Body of pancreas (tissue), 4 donors: Measurements from ENCODE around the gene VIP.

Source experiments
- POLR2A ChIP-seq, 3 donors: fragments of 450-650 bp; IDR thresholded peaks; one replicate each; pipeline ENCODE4 v1.6.1; 2016; ENCODE audit warnings: antibody characterized with exemption in 3 of 3, mild to moderate bottlenecking in 2 of 3
- TF ChIP-seq, protein P1 (sequence below), 7 experiments: fragments of 450-650 bp in 4 of 7; fragments of 200-600 bp in 3 of 7; sonication (generic) in 3 of 7; IDR thresholded peaks; one replicate each; pipeline ENCODE4 v1.5.1; 2016 to 2019; ENCODE audit warnings: antibody characterized with exemption in 7 of 7

DNA sequence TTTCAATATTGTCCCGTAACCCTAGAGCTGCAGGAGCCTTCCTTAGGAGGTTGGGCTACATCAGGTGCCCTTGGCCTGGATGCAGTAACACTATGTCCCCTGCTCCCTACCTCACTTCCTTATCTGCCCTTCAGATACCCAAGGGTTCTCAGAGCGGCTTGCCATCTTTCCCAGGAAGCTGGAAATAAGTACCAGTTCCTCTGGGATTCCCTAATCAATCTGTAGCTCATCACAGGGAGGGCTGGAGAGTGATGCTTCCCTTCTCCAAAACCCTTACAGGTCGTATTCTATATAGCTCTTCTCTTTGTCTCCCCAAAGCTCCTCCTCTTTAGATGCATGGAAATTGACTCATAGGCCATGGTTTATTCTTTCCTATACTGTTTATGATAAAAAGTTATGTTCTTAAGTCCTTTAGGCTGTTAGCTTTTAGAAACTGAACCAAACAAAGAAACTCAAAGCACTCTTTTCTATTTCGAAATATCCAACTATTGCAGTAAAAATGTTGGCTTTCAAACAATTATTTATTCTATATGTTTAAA lies 48.7 kb upstream of the VIP start:
- TF ChIP-seq, protein P1, sequence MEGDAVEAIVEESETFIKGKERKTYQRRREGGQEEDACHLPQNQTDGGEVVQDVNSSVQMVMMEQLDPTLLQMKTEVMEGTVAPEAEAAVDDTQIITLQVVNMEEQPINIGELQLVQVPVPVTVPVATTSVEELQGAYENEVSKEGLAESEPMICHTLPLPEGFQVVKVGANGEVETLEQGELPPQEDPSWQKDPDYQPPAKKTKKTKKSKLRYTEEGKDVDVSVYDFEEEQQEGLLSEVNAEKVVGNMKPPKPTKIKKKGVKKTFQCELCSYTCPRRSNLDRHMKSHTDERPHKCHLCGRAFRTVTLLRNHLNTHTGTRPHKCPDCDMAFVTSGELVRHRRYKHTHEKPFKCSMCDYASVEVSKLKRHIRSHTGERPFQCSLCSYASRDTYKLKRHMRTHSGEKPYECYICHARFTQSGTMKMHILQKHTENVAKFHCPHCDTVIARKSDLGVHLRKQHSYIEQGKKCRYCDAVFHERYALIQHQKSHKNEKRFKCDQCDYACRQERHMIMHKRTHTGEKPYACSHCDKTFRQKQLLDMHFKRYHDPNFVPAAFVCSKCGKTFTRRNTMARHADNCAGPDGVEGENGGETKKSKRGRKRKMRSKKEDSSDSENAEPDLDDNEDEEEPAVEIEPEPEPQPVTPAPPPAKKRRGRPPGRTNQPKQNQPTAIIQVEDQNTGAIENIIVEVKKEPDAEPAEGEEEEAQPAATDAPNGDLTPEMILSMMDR (IDR thresholded peaks at IDR 0.05) = no peak
- no peak for TF ChIP-seq POLR2A (IDR thresholded peaks at IDR 0.05)
